HFFc6 (cell line): ENCODE measurements around the gene SLC35D2. TPM values are rescaled to one million over a fixed set of nuclear protein-coding genes. Genes with fewer than 3 reads are reported as not detected.
"Not testable (repeated sequence)": the region's sequence is repeated elsewhere in the genome, so short reads cannot be mapped to it uniquely, and the experiment has no call there.

Source experiments
- DNase-seq: peaks from one replicate; pipeline ENCODE4 v3.0.0-alpha.2; 2018
- H3K27ac Mint-ChIP-seq: 2 replicates; pipeline ENCODE4 v1.8.0; 2020; ENCODE audit warnings: mild to moderate bottlenecking, mixed read lengths
- H3K27me3 Mint-ChIP-seq: 2 replicates; pipeline ENCODE4 v1.8.0; 2021; ENCODE audit warnings: mild to moderate bottlenecking, moderate library complexity, mixed read lengths; ENCODE audit not compliant: insufficient read depth
- H3K36me3 Mint-ChIP-seq: 2 replicates; pipeline ENCODE4 v1.8.0; 2021; ENCODE audit warnings: low read depth, mixed read lengths
- H3K4me1 Mint-ChIP-seq: 2 replicates; pipeline ENCODE4 v1.8.0; 2020; ENCODE audit warnings: low read depth, mixed read lengths
- H3K4me3 Mint-ChIP-seq: 2 replicates; pipeline ENCODE4 v1.8.0; 2020; ENCODE audit warnings: mild to moderate bottlenecking, moderate library complexity, mixed read lengths
- H3K9me3 Mint-ChIP-seq: 2 replicates; pipeline ENCODE4 v1.8.0; 2020; ENCODE audit warnings: mild to moderate bottlenecking, mixed read lengths
- total RNA-seq, 6 experiments: library from RNA; stranded (reverse); fragmentation: NEBNext Ultra II Directional; extraction: Animal tissue kit (Norgen Biotek cat#: 25700); gene quantifications; 2 replicates in 1 of 6; 3 replicates in 5 of 6; pipeline ENCODE4 v1.2.3, GENCODE V29; 2021
- TF ChIP-seq, protein P1 (sequence below): fragments of 200-600 bp; sonication (generic); IDR thresholded peaks from 2 replicates; pipeline ENCODE4 v1.5.0; 2021; ENCODE audit warnings: antibody characterized with exemption, mild to moderate bottlenecking

The SLC35D2 gene
- total RNA-seq, 6 experiments from 2014 or later, result 15.6 to 23.9 (median 19.9) TPM

- Mint-ChIP-seq H3K4me1 (peaks cover 9% of the 10 kb centered on the region), H3K4me3 (no peak overlapping the region), H3K27ac (no peak overlapping the region), H3K36me3 (0 out of 2 replicates have a peak, but pooled peaks cover 6% of the 10 kb centered on the region), H3K9me3 (no peaks in the 10 kb centered on the region), H3K27me3 (0 out of 2 replicates have a peak, but pooled peaks cover 2% of the 10 kb centered on the region)
- TF ChIP-seq, protein P1, sequence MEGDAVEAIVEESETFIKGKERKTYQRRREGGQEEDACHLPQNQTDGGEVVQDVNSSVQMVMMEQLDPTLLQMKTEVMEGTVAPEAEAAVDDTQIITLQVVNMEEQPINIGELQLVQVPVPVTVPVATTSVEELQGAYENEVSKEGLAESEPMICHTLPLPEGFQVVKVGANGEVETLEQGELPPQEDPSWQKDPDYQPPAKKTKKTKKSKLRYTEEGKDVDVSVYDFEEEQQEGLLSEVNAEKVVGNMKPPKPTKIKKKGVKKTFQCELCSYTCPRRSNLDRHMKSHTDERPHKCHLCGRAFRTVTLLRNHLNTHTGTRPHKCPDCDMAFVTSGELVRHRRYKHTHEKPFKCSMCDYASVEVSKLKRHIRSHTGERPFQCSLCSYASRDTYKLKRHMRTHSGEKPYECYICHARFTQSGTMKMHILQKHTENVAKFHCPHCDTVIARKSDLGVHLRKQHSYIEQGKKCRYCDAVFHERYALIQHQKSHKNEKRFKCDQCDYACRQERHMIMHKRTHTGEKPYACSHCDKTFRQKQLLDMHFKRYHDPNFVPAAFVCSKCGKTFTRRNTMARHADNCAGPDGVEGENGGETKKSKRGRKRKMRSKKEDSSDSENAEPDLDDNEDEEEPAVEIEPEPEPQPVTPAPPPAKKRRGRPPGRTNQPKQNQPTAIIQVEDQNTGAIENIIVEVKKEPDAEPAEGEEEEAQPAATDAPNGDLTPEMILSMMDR, result no peak
- DNase-seq, result no peak
Measured at GRCh38 chr9:96331236-96331947, 52.1 kb downstream of the SLC35D2 start.

DNA sequence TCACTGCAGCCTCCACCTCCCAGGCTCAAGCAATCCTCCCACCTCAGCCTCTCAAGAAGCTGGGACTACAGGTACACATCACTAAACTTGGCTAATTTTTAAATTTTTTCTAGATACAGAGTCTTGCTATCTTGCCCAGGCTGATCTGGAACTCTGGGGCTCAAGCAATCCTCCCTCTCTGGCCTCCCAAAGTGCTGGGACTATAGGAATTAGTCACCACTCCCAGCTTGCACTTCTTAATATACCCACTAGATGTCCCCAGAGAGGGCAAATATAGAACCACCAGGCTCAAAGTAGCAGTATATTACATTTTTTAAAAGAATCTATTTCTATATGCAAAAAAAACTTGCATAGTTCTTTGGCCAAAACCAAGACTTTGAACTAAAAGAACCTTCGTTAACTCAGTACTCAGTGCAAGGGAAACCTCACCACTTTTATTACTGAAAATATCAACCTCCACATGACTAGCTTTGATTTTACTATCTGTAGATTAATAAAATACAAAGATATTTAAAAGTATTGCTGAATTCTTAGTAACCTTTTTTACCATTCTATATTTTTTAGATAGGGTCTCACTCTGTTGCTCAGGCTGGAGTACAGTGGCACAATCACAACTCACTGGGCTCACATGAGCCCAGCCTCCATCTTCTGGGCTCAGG is 55.7 kb downstream of the SLC35D2 start:
- Mint-ChIP-seq H3K9me3 (no peaks in the 10 kb centered on the region), H3K4me3 (no peak overlapping the region), H3K36me3 (no peaks in the 10 kb centered on the region), H3K27me3 (peaks cover 2% of the 10 kb centered on the region; the same call in 1 of the 2 replicates), H3K27ac (no peak overlapping the region), H3K4me1 (peaks cover 9% of the 10 kb centered on the region)
- TF ChIP-seq, protein P1, result peak; percentile 94
- DNase-seq, result peak; percentile 61

GRCh38 chr9:96323169-96323568 is 60.3 kb downstream of the SLC35D2 start:
- no peak overlapping the region for H3K27ac Mint-ChIP-seq
- H3K9me3 Mint-ChIP-seq, result no peaks in the 10 kb centered on the region
- TF ChIP-seq, protein P1, result no peak
- DNase-seq, result no peak
- H3K4me3 Mint-ChIP-seq, result no peak overlapping the region
- no peaks in the 10 kb centered on the region for H3K4me1 Mint-ChIP-seq
- peaks cover 2% of the 10 kb centered on the region; the same call in 1 of the 2 replicates for H3K27me3 Mint-ChIP-seq
- H3K36me3 Mint-ChIP-seq, result no peaks in the 10 kb centered on the region

- not testable (repeated sequence) for H3K36me3 Mint-ChIP-seq, H3K27ac Mint-ChIP-seq, H3K9me3 Mint-ChIP-seq, DNase-seq, H3K4me3 Mint-ChIP-seq, H3K27me3 Mint-ChIP-seq, H3K4me1 Mint-ChIP-seq
Measured at GRCh38 chr9:96322736-96323135, 60.8 kb downstream of the SLC35D2 start.

- H3K27me3 Mint-ChIP-seq, H3K36me3 Mint-ChIP-seq, DNase-seq, H3K4me1 Mint-ChIP-seq, H3K27ac Mint-ChIP-seq, H3K4me3 Mint-ChIP-seq, H3K9me3 Mint-ChIP-seq: not testable (repeated sequence)
Measured at GRCh38 chr9:96322210-96322609, 61.3 kb downstream of the SLC35D2 start.

DNA sequence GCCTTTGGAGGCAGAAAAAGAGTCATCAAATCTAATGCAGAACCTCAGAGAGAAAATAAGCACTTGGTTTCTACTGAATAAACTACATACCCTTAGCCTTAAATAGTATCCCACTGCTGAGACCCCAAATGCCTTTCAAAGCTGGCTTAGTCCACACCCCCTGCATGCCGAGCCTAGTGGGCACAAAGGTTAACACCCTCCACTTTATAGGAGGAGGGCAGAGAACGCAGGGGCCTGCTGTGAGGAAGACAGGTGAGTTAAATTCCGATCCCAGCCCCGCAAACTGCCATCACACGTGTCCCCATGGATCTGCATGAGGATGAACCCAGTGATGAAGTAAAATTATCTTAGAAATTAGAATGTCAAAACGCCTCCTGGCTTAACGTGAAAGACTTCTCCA is 62.0 kb downstream of the SLC35D2 start:
- TF ChIP-seq, protein P1, result no peak
- Mint-ChIP-seq H3K4me3 (no peak overlapping the region), H3K4me1 (peaks cover 6% of the 10 kb centered on the region), H3K27ac (no peak overlapping the region), H3K9me3 (no peaks in the 10 kb centered on the region), H3K36me3 (no peaks in the 10 kb centered on the region), H3K27me3 (no peaks in the 10 kb centered on the region; the same call in 1 of the 2 replicates)
- DNase-seq, result no peak
